ENCODE measurements around the gene CEP63. TPM values are rescaled to one million over a fixed set of nuclear protein-coding genes. Genes with fewer than 3 reads are reported as not detected.
"Not testable (repeated sequence)": the region's sequence is repeated elsewhere in the genome, so short reads cannot be mapped to it uniquely, and the experiment has no call there.

The CEP63 gene
- polyA plus RNA-seq, 1 experiment = 16.3 TPM

GRCh38 chr3:134535186-134535970 is 49.5 kb downstream of the CEP63 start:
- no peak overlapping the region for H3K27ac ChIP-seq (ENCODE audit: low read depth, low read length)
- TF ChIP-seq CTCF (IDR thresholded peaks at IDR 0.05; ENCODE audit: low read depth, low read length) = no peak
- no peak for DNase-seq (ENCODE audit: low read depth, low spot score)
- no peaks in the 10 kb centered on the region for H3K27me3 ChIP-seq (ENCODE audit: control insufficient read depth, insufficient read depth, low read length)
- POLR2A ChIA-PET = no interaction called here
- H3K9me3 ChIP-seq (ENCODE audit: control insufficient read depth, insufficient read depth, low read length) = no peaks in the 10 kb centered on the region
- CTCF ChIA-PET = no interaction called here
- H3K4me3 ChIP-seq (ENCODE audit: low read depth, low read length) = no peak overlapping the region

- H3K9me3 ChIP-seq (ENCODE audit: control insufficient read depth, insufficient read depth, low read length) = no peaks in the 10 kb centered on the region
- ChIA-PET CTCF (interaction anchor here (0.5 kb wide), 1 partner anchor 45 kb away, joined by 4 read pairs; no protein-coding TSS in a partner anchor), POLR2A (no interaction called here)
- no peaks in the 10 kb centered on the region for H3K27me3 ChIP-seq (ENCODE audit: control insufficient read depth, insufficient read depth, low read length)
- DNase-seq (ENCODE audit: low read depth, low spot score) = no peak
- no peak overlapping the region for H3K4me3 ChIP-seq (ENCODE audit: low read depth, low read length)
- H3K27ac ChIP-seq (ENCODE audit: low read depth, low read length) = no peak overlapping the region
- TF ChIP-seq CTCF (IDR thresholded peaks at IDR 0.05; ENCODE audit: low read depth, low read length) = no peak
Observed at GRCh38 chr3:134536781-134537180, 50.9 kb downstream of the CEP63 start.

GRCh38 chr3:134542287-134542958 is 56.6 kb downstream of the CEP63 start:
- Histone ChIP-seq H3K27me3 (ENCODE audit: control insufficient read depth, insufficient read depth, low read length) (no peaks in the 10 kb centered on the region), H3K4me3 (ENCODE audit: low read depth, low read length) (no peak overlapping the region), H3K9me3 (ENCODE audit: control insufficient read depth, insufficient read depth, low read length) (no peaks in the 10 kb centered on the region), H3K27ac (ENCODE audit: low read depth, low read length) (no peak overlapping the region)
- POLR2A ChIA-PET = no interaction called here
- CTCF ChIA-PET = interaction anchor here (0.9 kb wide), 1 partner anchor 233 kb away, joined by 3 read pairs; no protein-coding TSS in a partner anchor
- TF ChIP-seq CTCF (IDR thresholded peaks at IDR 0.05; ENCODE audit: low read depth, low read length) = no peak
- no peak for DNase-seq (ENCODE audit: low read depth, low spot score)

GRCh38 chr3:134543113-134543512 is 57.3 kb downstream of the CEP63 start:
- ChIA-PET POLR2A (no interaction called here), CTCF (interaction anchor here (0.9 kb wide), 1 partner anchor 234 kb away, joined by 3 read pairs; no protein-coding TSS in a partner anchor)
- no peak for TF ChIP-seq CTCF (IDR thresholded peaks at IDR 0.05; ENCODE audit: low read depth, low read length)
- H3K27me3 ChIP-seq (ENCODE audit: control insufficient read depth, insufficient read depth, low read length) = no peaks in the 10 kb centered on the region
- no peak overlapping the region for H3K27ac ChIP-seq (ENCODE audit: low read depth, low read length)
- H3K9me3 ChIP-seq (ENCODE audit: control insufficient read depth, insufficient read depth, low read length) = no peaks in the 10 kb centered on the region
- DNase-seq (ENCODE audit: low read depth, low spot score) = no peak
- H3K4me3 ChIP-seq (ENCODE audit: low read depth, low read length) = no peak overlapping the region

GRCh38 chr3:134544316-134544715 is 58.5 kb downstream of the CEP63 start:
- POLR2A ChIA-PET = no interaction called here
- no peak for DNase-seq (ENCODE audit: low read depth, low spot score)
- no peak overlapping the region for H3K4me3 ChIP-seq (ENCODE audit: low read depth, low read length)

GRCh38 chr3:134544783-134545182 is 58.9 kb downstream of the CEP63 start:
- CTCF ChIA-PET; H3K27me3 ChIP-seq (ENCODE audit: control insufficient read depth, insufficient read depth, low read length); H3K9me3 ChIP-seq (ENCODE audit: control insufficient read depth, insufficient read depth, low read length); H3K4me3 ChIP-seq (ENCODE audit: low read depth, low read length); H3K27ac ChIP-seq (ENCODE audit: low read depth, low read length); DNase-seq (ENCODE audit: low read depth, low spot score); POLR2A ChIA-PET: not testable (repeated sequence)

More at GRCh38 chr3:134544316-134544715, 58.5 kb downstream of the CEP63 start:
- CTCF ChIA-PET = no interaction called here
- Histone ChIP-seq H3K9me3 (ENCODE audit: control insufficient read depth, insufficient read depth, low read length) (no peaks in the 10 kb centered on the region), H3K27ac (ENCODE audit: low read depth, low read length) (no peak overlapping the region), H3K27me3 (ENCODE audit: control insufficient read depth, insufficient read depth, low read length) (no peaks in the 10 kb centered on the region)
- TF ChIP-seq CTCF (IDR thresholded peaks at IDR 0.05; ENCODE audit: low read depth, low read length) = no peak
